SIG-M5 treated with dmso at 0.1 percent for 504 hours (cell line): ENCODE results near the gene MSL3B.

Experiments
- DNase-seq: peaks from one replicate; lab custom pipeline; 2025; ENCODE audit not compliant: unreplicated experiment; lab: John Stamatoyannopoulos, UW

Gene MSL3B

DNA sequence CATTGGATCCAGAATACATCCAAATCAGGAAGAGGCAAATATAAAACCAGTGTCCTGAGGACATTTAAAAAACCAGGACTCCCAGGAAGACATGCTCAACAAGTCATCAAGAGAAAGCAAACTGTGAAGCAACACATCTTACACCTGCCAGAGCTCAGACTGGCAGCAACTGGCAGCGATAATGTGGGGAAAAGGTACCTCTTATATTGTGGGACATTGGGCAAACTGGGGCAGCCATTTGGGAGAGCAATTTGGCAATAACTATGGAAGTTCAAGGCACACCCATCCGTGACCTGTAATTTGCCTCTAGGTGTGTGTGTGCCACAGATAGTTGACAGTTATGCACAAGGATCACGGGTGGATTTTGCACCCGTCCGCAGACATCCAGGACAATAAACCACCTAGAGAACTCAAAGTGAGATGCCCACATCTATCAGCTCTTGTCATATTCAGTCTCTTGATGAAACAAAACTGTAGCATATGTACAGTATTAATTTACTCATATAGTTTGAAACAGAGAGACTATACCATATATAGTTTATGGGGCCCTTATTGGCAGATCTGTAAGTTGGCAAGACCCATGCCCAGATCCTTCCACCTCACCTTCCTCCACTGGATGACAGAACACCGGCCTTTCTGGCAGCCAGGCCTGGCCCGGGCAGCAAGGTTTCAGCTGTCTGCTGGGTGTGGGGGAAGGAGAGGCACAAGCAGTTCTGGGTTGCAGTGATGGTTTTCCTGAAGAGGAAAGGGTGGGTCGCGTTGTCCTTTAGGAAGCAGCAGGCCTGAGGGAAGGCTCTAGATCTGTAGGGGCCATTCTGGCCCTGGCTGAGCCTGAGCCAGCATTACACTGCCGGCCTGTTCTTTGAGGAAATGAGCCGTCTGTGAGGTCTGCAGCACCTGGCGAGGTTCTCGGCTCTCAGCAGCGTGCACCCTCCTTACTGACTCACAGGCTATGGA, 32.7 kb downstream of the MSL3B start:
- no peak for DNase-seq

DNA sequence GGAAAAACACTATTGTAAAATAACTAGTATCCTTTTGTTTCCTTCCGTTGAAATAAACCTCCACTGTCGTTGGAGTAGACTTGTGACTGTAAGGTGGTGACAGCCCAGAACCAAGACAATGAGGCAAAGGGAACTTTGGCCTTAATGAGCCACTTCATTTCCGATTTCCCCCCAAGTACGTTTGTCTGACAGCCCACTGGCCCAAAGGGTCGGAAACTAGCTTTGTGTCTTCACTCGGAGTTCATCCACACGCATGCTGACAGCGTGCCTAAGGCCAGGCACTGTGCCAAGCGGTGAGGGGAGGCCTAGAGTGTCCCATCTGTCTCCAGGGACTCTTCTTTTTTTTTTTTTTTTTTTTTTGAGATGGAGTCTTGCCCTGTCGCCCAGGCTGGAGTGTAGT, 34.8 kb downstream of the MSL3B start:
- DNase-seq, result no peak

DNA sequence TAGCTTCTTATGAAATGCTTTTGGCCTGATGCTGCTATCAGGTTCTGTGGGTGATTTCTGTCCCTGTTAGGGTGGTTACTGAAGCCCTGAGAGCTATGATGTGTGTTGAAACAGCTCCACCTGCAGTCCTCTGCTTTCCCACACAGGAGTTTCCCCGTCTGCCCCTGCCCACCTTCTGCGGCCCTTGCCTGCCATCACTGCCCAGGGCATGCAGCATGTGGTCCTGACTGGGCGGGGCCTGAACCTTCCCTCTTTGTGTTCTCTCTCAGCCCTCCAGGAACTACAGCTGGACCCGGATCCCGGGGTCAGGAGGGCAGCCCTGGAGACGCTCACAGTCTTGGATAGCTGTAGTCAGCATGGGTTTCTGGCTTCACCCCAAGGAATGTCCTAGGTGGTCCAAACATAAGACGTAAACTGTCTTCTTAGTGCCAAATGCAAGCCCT, 35.3 kb downstream of the MSL3B start:
- DNase-seq, result peak; percentile 28

DNA sequence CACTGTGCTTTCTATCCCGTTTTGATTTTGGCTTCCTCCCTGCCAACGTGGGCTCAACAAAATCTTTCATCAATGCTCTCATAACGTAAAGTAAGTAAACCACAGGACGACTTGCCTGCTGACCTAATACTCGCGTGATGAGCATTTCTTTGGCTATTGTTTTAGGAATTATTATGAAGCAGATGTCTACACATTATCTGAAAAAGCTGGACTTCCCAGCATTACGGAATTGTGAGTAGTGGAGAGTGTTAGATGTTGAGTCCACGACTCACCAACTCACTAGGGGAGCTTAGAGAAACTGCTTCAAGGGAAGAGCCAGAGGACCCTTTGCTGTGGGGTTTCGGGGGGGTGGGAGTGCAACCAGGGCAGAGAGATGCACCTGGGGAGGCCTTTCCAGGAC, 35.8 kb downstream of the MSL3B start:
- DNase-seq, result no peak

DNA sequence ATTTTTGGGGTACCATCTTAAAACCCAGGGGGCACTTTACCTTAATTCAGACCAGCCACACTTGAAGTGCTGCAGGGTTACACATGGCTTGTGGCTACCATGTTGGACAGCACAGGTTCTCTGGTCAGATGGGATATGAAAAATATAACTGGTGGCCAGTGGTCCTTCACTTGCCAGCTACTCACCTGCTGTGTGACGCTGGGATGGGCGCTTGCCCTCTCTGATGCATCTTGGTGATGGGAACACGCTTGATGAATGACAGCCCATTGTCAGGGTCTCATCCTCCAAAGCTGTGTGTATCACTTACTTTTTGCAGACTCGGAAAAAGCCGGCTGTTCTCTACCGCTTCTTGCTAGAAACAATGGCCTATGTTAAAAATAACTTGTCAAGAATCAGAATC, 36.3 kb downstream of the MSL3B start:
- no peak for DNase-seq

DNA sequence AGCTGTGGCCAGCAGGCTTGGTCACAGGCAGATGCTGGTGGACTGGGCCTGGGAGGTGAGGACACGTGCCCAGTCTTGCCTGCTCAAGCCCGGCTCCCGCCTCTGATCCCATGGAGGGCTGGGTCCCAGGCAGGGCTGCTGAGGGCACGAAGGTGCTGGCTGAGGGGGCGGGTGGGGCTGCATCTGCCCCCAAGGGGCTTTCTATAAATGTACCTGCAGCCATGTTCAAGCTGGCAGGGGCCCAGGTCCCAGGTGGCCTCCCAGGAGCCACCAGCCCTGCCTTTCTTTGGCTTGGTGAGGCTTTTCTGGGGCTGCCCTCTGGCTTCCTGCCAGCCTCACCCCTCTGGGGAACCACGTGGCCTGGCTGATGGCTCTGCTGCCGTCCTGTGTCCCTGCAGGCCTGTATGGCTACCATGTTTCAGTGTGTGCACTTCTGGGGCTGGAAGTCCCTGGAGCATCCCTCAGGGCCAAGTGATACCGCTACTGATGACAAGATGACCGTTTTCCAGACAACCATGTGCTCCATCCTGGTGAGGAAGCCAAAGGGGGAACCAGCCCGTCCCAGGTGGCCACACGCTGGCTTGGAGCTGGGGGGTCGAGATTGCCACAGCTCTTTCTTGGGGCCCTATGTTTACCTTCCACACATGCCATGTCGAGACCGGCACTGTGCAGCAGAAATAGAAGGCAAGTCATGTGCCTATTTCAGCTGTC, 37.0 kb downstream of the MSL3B start:
- no peak for DNase-seq

DNA sequence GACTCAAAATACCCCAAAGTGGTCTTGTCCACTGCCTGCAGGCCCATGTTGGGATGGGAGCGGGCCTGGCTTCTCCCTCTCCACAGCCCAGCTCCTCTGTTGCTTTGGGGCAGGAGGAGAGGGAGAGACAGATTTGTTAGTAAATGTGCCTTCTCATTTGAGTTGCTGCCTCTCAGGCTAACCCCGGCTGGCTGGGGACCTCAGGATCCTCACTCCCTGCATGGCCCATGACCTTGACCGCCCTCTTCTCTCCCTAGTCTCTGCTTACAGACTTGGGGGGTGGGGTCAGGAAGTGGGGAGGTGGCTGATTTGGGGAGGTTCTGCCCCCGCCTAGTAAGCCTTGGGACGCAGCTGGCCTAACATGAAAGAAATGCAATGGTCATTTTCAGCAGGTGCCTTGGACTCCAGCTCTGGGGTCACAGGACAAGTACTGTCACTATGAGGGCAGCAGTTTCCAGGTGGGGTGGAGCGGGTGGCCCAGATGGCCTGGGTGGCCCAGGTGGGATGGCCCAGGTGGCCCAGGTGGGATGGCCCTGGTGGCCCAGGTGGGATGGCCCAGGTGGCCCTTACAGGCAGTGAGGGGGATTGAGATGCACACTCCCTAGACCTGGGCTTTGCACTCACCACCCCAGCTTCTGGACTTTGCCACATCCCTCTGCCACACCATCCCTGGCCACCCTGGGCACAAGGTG, 37.9 kb downstream of the MSL3B start:
- DNase-seq, result no peak

DNA sequence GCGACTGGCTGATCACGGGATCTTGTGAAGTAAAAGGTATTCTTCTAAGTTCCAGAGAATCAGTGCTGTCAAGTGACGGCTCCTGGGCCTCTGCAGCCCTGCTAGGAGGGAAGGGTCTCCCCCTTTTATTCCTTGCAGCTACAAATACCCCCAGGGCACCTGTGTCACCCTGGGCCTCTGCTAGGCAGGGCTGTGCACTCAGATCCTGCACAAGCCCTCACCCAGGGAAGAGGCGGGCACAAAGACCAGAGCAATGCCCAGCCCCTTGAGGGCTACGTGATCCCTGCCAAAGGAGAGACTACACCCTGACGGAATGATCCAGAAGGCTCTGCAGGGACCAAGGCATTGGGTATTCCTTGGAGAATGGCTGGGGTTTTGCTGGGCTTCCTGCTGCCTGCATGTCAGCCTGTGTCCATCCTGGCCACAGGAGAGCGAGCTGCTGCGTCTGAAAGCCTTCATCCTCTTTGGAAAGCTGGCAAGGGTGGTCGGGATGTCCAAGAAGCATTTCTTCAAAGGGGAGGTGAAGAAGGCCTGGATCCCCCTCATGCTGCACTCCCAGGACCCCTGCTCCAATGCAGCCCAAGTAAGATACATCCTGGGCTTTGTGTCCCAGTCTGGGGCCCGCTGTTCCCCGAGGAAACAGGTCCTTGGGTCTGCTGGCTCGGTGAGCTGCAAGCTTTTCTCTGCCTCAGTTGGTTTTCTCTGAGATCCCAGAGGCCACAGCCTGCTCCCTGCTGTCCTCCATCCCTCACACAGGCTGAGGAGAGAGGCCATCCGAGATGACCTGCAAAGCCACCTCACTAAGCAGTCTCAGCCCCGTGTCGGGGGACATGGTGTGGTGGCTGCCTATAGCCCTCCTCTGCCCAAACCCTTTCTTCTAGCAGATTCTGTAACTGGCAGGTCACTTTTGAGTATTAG, 38.7 kb downstream of the MSL3B start:
- no peak for DNase-seq

DNA sequence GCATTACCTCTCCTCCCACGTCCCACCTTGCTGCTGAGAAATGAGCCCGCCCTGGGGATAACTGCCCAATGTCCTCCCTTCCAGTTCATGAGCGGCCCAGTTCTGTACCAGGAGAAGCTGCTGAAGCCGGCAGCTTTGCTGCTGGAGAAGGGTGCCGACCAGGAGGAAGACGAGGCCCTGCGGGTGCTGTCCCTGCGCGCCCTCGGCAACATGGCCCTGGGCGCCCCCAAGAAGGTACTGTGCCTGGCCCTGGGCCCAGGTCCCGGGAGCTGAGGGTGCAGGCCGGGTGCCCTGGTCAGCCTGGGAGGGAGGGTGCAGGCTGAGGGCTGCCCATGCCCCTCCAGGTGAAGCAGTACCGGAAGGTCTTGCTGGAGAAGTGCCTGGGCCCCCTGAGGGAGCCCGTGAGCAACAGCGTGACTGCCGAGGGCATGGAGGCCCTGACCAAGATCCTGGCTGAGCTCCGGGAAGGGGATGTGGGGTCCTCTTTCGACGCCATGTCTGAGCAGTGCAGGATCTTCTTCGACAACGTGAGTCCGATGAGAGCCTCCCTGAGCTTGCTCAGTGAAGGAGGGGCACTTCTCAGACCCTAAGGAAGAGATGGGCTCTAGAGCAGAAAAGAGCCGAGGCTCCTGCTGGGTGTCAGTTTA, 39.5 kb downstream of the MSL3B start:
- DNase-seq, result no peak

DNA sequence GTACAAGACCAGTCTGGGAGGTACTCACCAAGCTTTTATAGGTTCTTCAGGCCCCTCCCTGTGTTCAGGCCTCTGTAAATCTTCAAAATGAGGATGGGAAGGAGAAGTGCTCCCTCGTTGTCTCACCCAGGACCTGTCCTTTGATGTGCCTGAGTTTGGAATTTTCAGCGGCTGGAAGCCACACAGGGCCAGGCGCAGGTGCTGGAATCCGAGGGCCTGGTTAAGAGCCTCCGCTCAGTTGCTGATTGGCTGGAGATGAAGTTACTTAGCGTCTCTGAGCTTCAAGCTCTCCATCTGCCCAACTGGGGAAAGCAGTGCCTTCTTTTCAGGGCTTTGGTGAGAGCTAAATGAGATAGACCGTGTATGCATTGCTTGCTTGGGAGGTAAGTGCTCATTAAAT, 43.8 kb downstream of the MSL3B start:
- DNase-seq, result no peak

DNA sequence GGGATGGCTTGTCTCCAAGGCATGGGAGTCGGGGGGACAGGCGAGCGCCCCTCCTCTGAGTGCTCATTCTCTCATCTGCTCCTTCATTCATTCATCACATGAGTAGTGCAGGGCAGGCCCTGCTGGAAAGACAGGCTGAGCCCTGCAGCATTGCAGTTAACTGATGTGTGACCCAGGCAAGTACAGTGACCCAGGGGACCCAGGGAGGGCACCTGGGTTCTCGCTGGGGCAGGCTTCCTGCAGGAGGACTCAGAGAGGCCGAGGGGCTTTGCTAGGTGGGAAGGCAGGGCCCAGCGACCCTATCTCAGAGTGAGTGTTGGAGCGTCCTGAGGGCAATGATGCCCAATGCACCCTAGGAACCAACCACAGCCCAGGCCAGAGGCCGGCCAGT, 44.5 kb downstream of the MSL3B start:
- no peak for DNase-seq

DNA sequence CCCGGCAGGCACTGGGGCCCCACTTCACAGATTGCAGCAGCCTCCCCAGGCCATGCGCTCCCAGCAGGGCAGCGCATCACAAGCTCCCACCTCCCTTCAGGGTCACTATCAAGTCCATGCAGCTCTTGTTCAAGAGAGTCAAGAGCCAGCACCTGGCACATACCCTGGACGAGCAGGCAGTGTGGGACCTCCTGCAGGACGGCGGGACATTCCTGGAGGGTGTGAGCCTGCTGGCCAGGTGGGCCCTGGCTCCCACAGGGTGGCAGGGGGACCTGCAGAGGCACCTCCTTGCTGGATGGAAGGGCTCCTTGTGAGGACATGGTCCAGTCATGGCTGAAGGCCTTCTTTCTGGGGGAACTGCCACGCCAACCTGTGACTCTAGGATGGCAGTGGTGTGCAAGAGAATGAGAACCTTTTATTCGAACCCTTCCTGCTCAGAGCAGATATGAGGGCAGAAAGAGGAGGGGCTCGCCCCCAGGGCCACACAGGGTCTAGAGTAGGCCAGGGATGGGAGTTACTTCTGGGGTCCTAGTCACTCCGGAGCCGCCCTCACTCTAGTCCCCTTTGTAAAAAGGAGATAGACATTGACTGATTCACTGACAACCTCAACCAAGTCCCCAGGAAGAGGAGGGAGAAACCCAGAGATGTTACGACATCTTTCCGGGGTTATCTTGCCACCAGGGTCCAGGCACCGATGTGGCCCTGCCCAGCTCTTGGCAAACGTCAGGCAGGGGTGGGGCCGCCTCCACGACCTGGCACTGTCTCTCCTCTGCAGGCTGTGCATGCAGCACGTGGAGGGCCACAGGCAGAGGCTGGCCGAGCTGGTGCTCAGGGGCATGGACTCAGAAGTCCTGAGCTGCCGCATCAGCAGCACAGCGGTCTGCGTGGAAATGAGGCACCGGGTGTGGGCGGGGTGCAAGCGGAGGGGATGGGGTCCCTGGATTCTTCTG, 45.1 kb downstream of the MSL3B start:
- DNase-seq, result peak; percentile 23

DNA sequence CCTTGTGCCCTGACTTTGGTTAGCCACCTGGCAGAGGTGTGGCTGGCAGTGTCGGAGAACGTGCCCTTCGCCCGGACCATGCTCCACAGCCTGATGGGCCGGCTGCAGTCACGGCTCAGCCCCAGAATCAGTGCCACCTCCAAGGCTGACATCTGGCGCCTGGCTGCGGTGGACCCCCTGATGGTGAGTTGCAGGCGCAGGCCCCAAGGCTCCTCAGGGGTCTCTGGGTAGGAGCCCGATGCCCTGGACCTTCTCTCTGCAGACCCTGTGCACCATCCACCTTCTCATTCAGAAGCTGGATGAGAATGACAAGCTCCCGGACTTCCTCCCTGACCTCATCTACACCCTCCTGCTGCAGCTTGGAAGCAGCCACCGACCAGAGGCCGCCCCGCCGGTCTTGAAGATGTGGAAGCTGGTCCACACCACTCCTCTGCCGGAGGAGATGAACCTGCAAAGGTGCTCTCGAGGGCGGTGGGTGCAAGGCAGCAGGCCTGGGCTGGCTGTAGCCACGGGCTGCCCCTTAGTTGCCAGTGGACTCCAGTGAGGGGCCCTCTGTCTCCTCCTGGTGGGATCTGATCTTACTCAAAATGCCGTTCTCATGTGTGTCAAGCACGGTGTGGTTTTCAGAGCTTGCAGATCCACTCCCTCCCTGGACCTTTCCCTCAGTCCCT, 46.0 kb downstream of the MSL3B start:
- DNase-seq, result no peak

DNA sequence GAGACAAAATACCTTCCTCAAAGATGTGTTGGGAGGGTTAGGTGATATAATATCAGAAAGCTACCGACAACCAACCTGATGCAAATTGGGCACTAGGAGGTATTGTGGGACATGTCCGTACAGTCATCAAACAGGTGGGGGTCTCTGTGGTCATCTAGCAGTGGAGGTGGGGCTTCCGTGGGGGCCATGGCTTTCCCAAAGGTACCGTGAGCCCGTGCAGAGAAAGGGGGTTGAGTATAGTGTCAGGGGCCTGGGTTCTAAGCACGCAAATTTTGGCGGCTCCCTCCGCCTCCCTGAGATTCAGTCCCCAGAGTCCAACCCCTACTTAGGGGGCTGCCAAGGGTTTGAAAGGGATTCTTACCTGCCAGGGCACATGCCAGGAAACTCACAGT, 46.5 kb downstream of the MSL3B start:
- no peak for DNase-seq

DNA sequence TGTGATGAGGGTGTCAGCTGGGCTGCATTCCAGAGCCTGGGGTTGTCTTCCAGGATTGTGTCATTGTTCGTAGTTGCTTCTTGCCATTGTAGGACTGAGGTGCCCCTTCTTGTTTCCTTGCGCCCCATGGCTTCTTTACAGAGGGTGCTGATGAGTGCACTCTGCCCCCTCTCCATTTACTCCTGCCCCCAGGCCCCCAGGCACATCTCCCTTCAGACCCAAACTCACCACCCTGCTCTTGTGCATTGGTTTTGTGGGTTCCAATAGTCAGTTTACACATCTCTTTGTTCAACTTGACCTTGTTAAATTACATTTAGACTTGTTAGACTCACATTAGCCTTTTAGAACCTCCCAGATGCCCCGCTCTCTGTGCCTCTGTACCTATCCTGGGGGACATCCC, 47.0 kb downstream of the MSL3B start:
- DNase-seq, result no peak

DNA sequence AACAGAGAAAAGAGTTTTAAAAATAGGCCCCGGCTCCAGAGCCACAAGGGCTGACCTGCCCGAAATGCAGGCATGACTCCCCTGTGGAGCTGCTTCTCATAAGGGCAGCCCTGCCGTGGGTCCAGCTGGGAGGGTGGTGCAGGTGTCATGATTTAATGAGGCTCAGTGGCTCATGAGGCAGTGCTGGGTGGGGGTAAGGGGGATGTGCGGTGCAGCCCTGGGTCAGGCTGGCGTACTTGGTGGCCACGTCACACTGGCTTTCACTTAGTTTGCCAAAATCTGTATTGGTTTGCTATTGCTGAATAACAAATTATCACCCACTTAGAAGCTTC, 47.4 kb downstream of the MSL3B start:
- DNase-seq, result no peak

DNA sequence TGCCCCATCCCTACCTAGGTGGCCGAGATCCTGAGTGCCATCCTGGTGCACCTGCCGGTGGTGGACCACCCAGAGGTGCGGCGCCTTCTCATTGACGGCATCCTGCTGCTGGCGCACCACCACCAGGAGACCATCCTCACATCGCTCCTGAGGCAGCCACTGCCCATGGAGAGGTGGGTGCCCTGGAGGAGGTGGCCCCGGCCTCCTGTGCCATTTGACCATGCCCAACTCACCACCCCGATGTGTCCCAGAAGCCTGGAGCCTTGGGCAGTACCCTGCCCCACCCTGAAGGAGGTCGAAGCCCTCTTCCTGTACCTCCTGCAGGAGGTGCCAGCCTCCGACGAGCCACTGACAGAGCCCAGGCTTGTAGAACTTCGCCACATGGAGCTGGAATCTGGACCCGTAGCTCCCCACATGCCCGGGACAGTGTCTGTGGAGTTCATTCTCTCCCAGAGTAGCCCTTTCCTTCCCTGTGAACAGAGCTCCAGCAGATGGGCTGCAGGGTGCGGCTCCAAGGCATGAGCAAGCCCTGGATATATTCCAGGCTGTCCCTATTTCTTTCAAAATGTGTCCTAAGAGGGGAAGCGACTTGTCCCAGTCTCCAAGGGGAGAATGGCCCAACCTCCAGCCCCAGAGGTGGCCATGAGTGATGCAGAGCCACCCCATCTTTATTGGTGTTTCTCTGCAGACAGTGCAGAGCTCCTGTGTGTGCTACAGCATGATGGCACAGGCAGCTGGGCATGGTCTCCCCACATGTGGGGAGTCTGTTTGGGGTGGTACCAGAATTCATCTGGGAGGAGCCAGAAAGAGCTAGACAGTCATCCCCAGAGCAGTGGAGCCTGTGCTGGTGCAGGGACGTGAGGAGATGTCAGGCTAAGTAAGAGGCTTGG, 48.1 kb downstream of the MSL3B start:
- no peak for DNase-seq
